Kidney epithelial cell (primary cell): ENCODE results near the gene ROR1. TPM values are rescaled to one million over a fixed set of nuclear protein-coding genes. Genes with fewer than 3 reads are reported as not detected.

Source experiments
- DNase-seq: peaks from one replicate; pipeline ENCODE4 v3.0.0-alpha.2; 2010; ENCODE audit warnings: low read depth
- H3K27me3 ChIP-seq: 2 replicates; pipeline ENCODE4 v1.6.0; 2011; ENCODE audit warnings: low read length; ENCODE audit not compliant: control insufficient read depth, insufficient read depth
- H3K36me3 ChIP-seq: 2 replicates; pipeline ENCODE4 v1.5.1; 2011; ENCODE audit warnings: low read length; ENCODE audit not compliant: control insufficient read depth, insufficient read depth
- H3K4me3 ChIP-seq: 2 replicates; pipeline ENCODE4 v1.5.1; 2011; ENCODE audit warnings: low read depth, mild to moderate bottlenecking, control low read depth, low read length
- total RNA-seq: library from RNA; depleted of rRNA; stranded (reverse); fragments of >200 nt; gene quantifications from 2 replicates; pipeline ENCODE4 v1.2.3, GENCODE V29; 2015
- TF ChIP-seq, protein P1 (sequence below): IDR thresholded peaks from 2 replicates; pipeline ENCODE4 v1.5.1; 2011; ENCODE audit warnings: mild to moderate bottlenecking, moderate library complexity, low read length, control low read depth, inconsistent platforms; ENCODE audit not compliant: insufficient read depth, poor library complexity, severe bottlenecking

Gene ROR1
- total RNA-seq, 1 donor from 2014 or later, result 21.5 TPM

DNA sequence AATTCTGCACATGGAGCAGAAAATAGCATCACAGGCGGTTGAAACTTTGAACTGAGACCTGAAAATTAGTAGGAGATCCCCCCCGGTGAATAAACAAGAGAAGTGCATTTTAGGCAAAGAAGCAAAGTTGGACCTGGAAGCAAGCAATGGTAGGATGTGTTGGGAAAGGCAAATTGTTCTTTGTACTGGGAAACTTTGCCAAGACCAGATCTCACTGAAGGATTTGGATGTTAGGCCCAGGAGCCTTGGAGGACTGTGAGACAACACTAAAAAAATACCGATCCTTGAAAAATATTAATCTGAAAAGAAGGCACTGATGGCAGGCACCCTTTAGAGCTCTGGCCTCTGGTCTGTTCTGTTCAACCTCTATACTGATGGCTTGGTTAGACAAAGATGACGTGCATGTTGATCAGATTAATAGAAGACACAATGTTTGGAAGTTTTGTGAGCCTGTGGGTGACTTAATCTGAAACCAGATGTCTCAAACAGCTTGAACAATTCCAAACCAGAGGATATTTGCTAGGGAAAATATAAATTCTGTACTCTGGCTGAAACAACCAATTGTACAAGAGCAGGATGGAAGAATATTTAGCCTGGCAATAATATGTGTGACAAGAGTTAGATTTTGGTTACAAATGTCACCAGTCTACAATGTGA is 108.4 kb downstream of the ROR1 start:
- no peak for DNase-seq
- no peaks in the 10 kb centered on the region for H3K27me3 ChIP-seq
- H3K36me3 ChIP-seq, result no peaks in the 10 kb centered on the region
- TF ChIP-seq, protein P1, sequence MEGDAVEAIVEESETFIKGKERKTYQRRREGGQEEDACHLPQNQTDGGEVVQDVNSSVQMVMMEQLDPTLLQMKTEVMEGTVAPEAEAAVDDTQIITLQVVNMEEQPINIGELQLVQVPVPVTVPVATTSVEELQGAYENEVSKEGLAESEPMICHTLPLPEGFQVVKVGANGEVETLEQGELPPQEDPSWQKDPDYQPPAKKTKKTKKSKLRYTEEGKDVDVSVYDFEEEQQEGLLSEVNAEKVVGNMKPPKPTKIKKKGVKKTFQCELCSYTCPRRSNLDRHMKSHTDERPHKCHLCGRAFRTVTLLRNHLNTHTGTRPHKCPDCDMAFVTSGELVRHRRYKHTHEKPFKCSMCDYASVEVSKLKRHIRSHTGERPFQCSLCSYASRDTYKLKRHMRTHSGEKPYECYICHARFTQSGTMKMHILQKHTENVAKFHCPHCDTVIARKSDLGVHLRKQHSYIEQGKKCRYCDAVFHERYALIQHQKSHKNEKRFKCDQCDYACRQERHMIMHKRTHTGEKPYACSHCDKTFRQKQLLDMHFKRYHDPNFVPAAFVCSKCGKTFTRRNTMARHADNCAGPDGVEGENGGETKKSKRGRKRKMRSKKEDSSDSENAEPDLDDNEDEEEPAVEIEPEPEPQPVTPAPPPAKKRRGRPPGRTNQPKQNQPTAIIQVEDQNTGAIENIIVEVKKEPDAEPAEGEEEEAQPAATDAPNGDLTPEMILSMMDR, result no peak
- no peak overlapping the region for H3K4me3 ChIP-seq

DNA sequence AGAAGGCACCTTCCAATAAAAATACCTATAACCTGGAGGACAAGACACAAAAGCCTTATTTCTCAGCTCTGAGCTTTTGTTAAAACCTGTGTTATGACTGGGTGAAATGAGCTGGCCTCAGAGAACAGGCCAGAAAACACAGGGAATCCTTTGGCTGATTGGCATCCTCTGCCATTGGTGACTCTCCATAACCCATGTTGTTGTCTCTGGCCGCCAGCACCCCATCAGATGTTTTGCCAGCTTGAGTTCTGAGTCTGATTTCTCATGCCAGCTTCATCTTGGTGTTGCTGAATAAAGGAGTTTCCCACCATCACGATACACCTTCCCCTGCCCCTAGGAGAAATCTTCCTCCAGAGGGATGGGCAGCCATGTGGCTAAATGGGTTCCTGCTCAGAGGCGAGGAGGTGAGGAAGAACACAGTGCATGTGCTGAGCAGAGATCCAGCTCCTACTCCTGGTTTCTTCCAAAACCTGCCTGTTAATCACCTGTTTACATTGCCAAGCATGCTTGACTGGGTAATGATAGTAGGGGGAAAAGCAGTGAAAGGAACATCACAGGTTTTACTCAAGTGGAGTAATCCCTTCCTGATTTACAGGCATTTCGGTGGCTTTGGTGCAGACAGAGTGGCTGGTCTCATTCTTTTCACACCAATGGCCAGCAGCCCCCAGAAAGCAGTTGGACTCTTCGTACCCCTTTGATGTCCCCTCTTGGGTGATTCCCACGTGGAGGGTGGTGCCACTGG is 109.8 kb downstream of the ROR1 start:
- TF ChIP-seq, protein P1, result no peak
- H3K27me3 ChIP-seq, result no peaks in the 10 kb centered on the region
- no peak for DNase-seq
- H3K4me3 ChIP-seq, result no peak overlapping the region
- no peaks in the 10 kb centered on the region for H3K36me3 ChIP-seq

DNA sequence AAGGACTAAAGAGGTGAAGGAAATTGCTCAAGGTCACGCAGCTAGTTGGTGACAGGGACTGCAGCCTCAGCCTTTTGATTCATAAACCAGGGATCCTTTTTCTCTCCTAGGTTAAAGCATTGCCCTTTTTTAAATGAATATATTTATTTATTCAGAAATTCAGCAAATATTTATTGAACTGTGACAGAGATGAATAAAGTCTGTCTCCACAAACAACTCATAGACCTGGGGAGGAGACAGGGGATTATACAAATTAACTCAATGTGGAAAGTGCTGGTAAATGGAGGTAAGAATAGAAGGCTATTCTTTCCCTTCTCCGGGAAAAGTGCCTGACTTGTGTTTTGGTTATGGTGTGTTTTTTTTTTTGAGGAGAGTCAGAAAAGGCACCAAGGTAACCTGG is 110.7 kb downstream of the ROR1 start:
- Histone ChIP-seq H3K36me3 (no peaks in the 10 kb centered on the region), H3K4me3 (no peak overlapping the region), H3K27me3 (no peaks in the 10 kb centered on the region)
- TF ChIP-seq, protein P1, result no peak
- no peak for DNase-seq

DNA sequence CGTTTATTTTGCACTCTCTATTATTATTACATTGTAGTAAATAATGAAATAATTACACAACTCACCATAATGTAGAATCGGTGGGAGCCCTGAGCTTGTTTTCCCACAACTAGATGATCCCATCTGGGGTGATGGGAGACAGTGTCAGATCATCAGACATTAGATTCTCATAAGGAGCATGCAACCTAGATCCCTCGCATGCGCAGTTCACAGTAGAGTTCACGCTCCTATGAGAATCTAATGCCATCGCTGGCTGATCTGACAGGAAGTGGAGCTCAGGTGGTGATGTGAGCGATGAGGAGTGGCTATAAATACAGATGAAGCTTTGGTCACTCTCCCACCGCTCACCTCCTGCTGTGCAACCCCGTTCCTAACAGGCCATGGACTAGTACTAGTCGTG is 112.1 kb downstream of the ROR1 start:
- TF ChIP-seq, protein P1, result no peak
- no peak overlapping the region for H3K4me3 ChIP-seq
- H3K27me3 ChIP-seq, result no peaks in the 10 kb centered on the region
- H3K36me3 ChIP-seq, result no peaks in the 10 kb centered on the region
- DNase-seq, result no peak

DNA sequence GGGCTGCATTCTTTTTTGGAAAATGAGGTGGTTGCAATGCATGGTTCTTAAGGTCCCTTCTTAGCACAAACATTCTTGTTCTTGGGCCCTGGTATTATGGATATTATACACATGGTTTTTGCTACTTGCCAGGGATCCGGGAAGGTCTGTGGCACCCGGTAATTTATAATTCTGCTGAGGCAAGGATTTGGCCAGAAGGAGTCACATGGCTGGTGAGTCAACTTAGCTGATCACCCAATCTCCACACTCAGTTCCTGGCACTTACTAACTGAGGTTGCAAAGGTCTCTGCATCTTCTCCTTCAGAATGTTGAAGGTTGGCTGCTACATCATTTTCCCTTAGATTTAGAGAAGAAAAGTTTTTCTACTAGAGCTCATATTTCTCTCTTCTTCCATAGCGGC is 112.5 kb downstream of the ROR1 start:
- Histone ChIP-seq H3K27me3 (no peaks in the 10 kb centered on the region), H3K36me3 (no peaks in the 10 kb centered on the region), H3K4me3 (no peak overlapping the region)
- no peak for DNase-seq
- TF ChIP-seq, protein P1, result no peak
